ENCODE measurements around the gene FXYD1.
"Not testable (repeated sequence)": the region's sequence is repeated elsewhere in the genome, so short reads cannot be mapped to it uniquely, and the experiment has no call there.

The FXYD1 gene

GRCh38 chr19:35125749-35126623 is 12.6 kb upstream of the FXYD1 start:
- Histone ChIP-seq H3K4me3 (no peak overlapping the region), H3K27ac (no peak overlapping the region), H3K4me1 (peaks cover 33 to 64% (median 57%) of the 10 kb centered on the region in 10 experiments), H3K27me3 (no peaks in the 10 kb centered on the region; a peak in 1 of 22 replicates), H3K9me3 (replicated peaks in 1 of 11) (no peaks in the 10 kb centered on the region), H3K4me2 (peak overlapping the region; percentile 3 to 91 (median 78); a peak in 18 of 22 replicates), H3K36me3 (no peaks in the 10 kb centered on the region), H4K20me1 (no peaks in the 10 kb centered on the region), H3K9ac (peak overlapping the region in 2 of 11 experiments; percentile 41 to 46; a peak in 2 of 22 replicates)
- no peak for TF ChIP-seq Cebpa-rat (IDR thresholded peaks at IDR 0.05)

GRCh38 chr19:35126624-35126959 is 12.0 kb upstream of the FXYD1 start:
- Histone ChIP-seq H3K27me3 (no peaks in the 10 kb centered on the region; a peak in 1 of 22 replicates), H4K20me1 (no peaks in the 10 kb centered on the region), H3K4me2 (peak overlapping the region; percentile 3 to 91 (median 67); a peak in 17 of 22 replicates), H3K9ac (peak overlapping the region in 5 of 11 experiments; percentile 7 to 46 (median 37); a peak in 3 of 22 replicates), H3K27ac (no peak overlapping the region), H3K36me3 (no peaks in the 10 kb centered on the region), H3K4me3 (no peak overlapping the region), H3K9me3 (replicated peaks in 1 of 11) (no peaks in the 10 kb centered on the region), H3K4me1 (peaks cover 27 to 64% (median 57%) of the 10 kb centered on the region in 10 experiments)
- no peak for TF ChIP-seq Cebpa-rat (IDR thresholded peaks at IDR 0.05)

GRCh38 chr19:35127871-35128270 is 10.8 kb upstream of the FXYD1 start:
- Histone ChIP-seq H3K27me3 (no peaks in the 10 kb centered on the region; a peak in 1 of 22 replicates), H3K9me3 (replicated peaks in 1 of 11) (no peaks in the 10 kb centered on the region), H3K4me3 (no peak overlapping the region), H3K4me2 (no peak overlapping the region), H3K9ac (no peak overlapping the region), H3K36me3 (no peaks in the 10 kb centered on the region), H4K20me1 (no peaks in the 10 kb centered on the region), H3K27ac (no peak overlapping the region), H3K4me1 (peaks cover 22 to 55% (median 50%) of the 10 kb centered on the region in 10 experiments)
- TF ChIP-seq Cebpa-rat (IDR thresholded peaks at IDR 0.05) = no peak

GRCh38 chr19:35128398-35129057 is 10.1 kb upstream of the FXYD1 start:
- Histone ChIP-seq H4K20me1 (no peaks in the 10 kb centered on the region), H3K27me3 (no peaks in the 10 kb centered on the region; a peak in 1 of 22 replicates), H3K36me3 (no peaks in the 10 kb centered on the region), H3K27ac (no peak overlapping the region), H3K4me3 (no peak overlapping the region), H3K9me3 (replicated peaks in 1 of 11) (no peaks in the 10 kb centered on the region), H3K4me2 (no peak overlapping the region), H3K4me1 (peaks cover 16 to 49% (median 43%) of the 10 kb centered on the region in 10 experiments), H3K9ac (no peak overlapping the region)
- no peak for TF ChIP-seq Cebpa-rat (IDR thresholded peaks at IDR 0.05)

DNA sequence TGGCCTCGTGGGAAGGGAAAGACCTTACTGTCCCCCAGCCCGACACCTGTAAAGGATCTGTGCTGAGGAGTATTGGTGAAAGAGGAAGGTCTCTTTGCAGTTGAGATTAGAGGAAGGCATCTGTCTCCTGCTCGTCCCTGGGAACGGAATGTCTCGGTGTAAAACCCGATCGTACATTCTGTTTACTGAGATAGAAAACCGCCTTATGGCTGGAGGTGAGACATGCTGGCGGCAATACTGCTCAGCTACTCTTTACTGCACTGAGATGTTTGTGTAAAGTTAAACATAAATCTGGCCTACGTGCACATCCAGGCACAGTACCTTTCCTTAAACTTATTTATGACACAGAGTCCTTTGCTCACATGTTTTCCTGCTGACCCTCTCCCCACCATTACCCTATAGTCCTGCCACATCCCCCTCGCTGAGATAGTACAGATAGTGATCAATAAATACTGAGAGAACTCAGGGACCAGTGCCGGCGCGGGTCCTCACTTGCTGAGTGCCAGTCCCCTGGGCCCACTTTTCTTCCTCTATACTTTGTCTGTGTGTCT is 8.8 kb upstream of the FXYD1 start:
- not testable (repeated sequence) for H3K4me3 ChIP-seq; H3K4me2 ChIP-seq; H3K27me3 ChIP-seq; H3K9me3 ChIP-seq (replicated peaks in 1 of 11); H3K9ac ChIP-seq; H3K27ac ChIP-seq; H3K36me3 ChIP-seq; H4K20me1 ChIP-seq
- H3K4me1 ChIP-seq = peaks cover 4 to 36% (median 30%) of the 10 kb centered on the region in 10 experiments; a peak in 19 of 20 replicates

DNA sequence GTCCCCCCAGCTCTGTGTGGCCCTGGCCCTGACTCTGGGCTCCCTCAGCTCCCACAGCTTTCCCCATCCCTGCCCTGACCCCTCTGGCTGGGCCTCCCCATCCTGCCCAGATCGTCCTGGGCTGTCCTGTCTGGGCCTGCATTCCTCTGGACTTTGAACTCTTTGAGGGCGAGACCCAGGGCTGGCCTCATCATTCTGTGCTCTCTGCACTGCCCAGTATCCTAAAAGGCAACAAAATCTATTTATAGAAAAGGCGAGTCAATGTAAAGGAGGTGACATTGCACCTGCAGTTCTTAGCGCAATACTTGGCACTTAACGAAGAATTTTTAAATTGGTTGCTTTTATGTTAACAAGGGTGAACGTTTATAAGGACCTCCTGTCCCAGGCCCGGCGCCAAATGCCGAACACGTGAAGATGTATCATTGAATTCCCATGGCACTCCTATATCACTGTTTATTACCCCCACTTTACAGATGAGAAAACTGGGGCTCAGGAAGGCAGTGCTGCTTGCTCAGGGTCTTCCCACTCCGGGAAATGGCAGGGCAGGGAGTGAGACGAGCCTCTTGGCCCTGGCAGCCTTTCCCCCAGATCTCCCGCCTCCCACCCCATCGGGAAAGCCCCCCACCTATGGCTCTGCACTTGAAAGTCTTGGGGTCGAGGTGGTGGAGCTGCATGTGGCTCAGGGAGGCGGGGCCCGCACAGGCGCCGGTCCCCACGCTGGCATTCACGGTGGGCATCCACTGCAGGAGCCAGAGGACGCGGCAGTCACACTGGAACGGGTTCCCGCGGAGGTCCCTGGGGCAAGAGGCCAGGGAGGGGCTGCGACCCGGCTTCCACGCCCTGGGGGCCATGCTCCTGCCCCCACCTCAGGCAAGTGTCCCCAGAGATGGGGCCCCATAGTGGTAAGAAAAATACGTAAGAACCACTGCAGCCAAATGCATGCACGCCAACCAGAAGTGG is 7.6 kb upstream of the FXYD1 start:
- H3K36me3 ChIP-seq = no peaks in the 10 kb centered on the region
- H3K4me3 ChIP-seq = no peak overlapping the region
- peaks cover 5 to 34% (median 27%) of the 10 kb centered on the region in 10 experiments; a peak in 19 of 20 replicates for H3K4me1 ChIP-seq
- no peaks in the 10 kb centered on the region for H3K9me3 ChIP-seq (replicated peaks in 1 of 11)
- TF ChIP-seq Cebpa-rat (IDR thresholded peaks at IDR 0.05) = no peak
- H3K27me3 ChIP-seq = no peaks in the 10 kb centered on the region
- no peaks in the 10 kb centered on the region for H4K20me1 ChIP-seq
- no peak overlapping the region for H3K9ac ChIP-seq
- peak overlapping the region in 7 of 11 experiments; percentile 16 to 54 (median 35); a peak in 7 of 22 replicates for H3K4me2 ChIP-seq
- no peak overlapping the region for H3K27ac ChIP-seq

- Histone ChIP-seq H3K4me3 (no peak overlapping the region), H3K4me2 (peak overlapping the region in 1 of 11 experiments; percentile 30; a peak in 1 of 22 replicates), H4K20me1 (no peaks in the 10 kb centered on the region), H3K36me3 (no peaks in the 10 kb centered on the region), H3K4me1 (peaks cover 8 to 34% (median 28%) of the 10 kb centered on the region in 10 experiments; a peak in 19 of 20 replicates), H3K9ac (no peak overlapping the region), H3K9me3 (replicated peaks in 1 of 11) (no peaks in the 10 kb centered on the region), H3K27ac (no peak overlapping the region), H3K27me3 (no peaks in the 10 kb centered on the region)
- no peak for TF ChIP-seq Cebpa-rat (IDR thresholded peaks at IDR 0.05)
These were observed 6.4 kb upstream of the FXYD1 start for GRCh38 chr19:35132254-35132653.

DNA sequence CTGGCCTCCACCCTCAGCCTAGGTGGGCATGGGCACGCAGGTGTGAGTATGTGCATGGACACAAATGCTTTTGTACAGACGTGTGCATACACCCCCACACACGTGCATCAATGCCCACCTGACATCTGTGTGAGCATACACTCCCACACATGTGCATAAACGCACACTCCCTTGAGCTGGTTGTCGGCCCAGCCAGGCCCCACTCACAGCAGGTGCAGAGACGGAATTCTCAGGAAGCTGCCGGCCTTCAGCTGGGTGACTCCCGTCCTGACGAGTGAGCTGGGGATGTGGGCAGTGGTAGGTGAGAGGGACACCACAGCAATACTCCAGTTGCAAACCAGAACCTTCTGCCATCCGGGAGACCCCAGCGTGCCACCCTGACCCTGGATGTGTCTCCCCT is 4.8 kb upstream of the FXYD1 start:
- no peaks in the 10 kb centered on the region for H3K36me3 ChIP-seq
- H3K9me3 ChIP-seq (replicated peaks in 1 of 11) = no peaks in the 10 kb centered on the region
- no peaks in the 10 kb centered on the region for H3K27me3 ChIP-seq
- no peak overlapping the region for H3K27ac ChIP-seq
- H3K4me3 ChIP-seq = no peak overlapping the region
- no peak for TF ChIP-seq Cebpa-rat (IDR thresholded peaks at IDR 0.05)
- H3K9ac ChIP-seq = no peak overlapping the region
- H4K20me1 ChIP-seq = no peaks in the 10 kb centered on the region
- H3K4me1 ChIP-seq = peaks cover 10 to 49% (median 42%) of the 10 kb centered on the region in 10 experiments; a peak in 19 of 20 replicates
- no peak overlapping the region for H3K4me2 ChIP-seq

Measured in BLaER1 treated with 17β-estradiol and CSF1 and Interleukin-3, amounts not matched to agents 10 nM and 100 nM (cell line).